Activated CD4-positive, alpha-beta T cell treated with anti-CD3 and anti-CD28 coated beads for 48 hours (primary cell): ENCODE data around the gene ACACA.

Experiments
- DNase-seq: peaks from one replicate; pipeline ENCODE4 v3.0.0-alpha.2; 2020

The ACACA gene

DNA sequence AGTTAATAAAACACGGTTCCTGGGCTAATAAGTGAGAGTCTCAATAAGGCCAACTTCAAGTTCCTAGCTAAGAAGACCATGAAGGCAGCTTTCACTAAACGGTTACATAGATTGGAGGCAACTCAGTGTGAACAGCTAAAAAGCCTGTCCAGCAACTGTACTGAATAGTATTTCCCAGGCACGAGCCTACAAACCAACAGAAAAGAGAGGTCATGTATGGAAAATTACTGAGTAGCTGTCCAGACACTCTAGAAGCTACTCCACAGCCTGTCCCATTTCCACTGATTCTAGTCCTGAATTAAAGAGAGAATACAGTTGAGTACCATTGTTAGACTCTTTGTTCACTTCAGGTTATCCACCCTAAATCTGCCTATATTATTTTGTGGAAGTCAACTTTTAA, 67.3 kb downstream of the ACACA start:
- DNase-seq = no peak

DNA sequence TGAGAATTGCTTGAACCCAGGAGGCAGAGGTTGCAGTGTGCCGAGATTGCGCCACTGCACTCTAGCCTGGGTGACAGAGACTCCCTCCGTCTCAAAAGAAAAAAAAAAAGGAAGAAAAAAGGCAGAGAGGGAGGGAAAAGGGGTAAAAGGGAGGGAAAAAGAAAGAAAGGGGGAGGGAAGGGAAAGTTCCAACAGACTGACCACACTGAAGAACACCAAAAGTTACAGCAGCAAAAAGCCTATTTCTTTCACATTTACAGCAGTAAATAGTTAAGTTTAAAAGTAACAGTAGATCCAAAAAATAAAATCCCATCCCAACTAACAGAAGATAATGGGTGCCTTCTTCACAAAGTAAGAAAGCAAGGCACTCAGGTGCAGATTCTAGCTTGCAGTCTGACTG, 67.8 kb downstream of the ACACA start:
- no peak for DNase-seq

DNA sequence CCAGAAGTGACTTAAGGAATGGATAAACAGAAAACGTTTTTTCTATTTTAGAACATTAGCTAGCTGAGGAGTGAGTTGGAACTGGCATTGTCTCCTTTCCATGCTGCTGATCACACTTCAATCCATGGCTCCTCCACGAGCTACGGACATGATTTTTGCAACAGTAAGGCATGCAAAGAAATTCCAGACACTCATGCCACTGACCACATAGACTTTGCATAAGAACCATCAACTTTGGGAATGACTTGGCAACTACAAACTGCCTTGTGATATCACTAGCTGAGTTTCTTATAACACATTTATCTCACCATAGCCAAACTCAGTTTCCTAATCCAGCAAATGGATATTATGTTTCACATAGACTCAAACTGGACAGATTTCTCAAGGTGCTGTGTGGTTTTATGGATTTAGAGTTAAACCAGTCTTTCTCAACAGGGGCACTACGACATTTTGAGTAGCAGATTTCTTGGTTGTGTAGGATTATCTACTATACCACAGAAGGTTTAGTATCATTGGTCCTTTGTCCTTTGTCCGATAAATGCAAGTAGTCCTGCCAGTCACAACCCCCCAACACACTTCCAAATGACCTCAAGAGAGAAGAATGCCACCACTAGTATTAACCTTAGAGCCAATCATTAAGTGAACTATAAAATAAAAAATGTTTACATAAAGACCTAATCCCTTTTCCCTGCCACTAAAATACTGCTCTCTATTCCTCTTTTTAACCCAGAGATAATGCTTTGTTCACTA, 79.1 kb downstream of the ACACA start:
- DNase-seq = no peak

GRCh38 chr17:37322826-37323561, 83.6 kb downstream of the ACACA start:
- no peak for DNase-seq

- no peak for DNase-seq
Measured at GRCh38 chr17:37322106-37322505, 84.5 kb downstream of the ACACA start.

DNA sequence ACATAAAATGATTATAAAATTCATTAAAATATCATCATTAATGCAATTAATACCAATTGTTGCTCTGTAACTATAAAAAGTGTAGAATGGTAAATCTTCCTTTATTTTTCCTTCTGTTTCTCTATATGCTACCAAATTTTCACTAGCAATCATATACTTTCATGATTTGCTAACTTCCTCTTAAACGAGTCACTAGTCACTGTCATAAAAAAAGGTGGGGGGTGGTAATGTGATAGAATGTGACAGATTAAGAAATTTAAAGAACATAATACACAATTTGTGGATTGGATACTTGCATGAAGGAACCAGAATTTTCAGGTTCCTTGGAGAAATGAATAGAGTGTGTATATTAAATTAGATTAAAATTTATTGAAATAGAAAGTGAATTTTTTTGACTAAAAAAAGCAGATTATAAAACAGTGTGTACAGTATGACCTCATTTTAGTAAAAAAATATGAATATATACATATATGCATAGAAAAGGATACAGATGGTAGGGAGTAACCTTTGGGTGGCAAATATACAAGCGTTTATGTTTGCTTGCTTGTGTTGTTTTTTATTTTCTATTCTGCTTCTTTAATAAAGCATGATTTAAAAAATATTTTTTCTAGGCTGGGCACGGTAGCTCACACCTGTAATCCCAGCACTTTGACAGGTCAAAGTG, 87.6 kb downstream of the ACACA start:
- no peak for DNase-seq

DNA sequence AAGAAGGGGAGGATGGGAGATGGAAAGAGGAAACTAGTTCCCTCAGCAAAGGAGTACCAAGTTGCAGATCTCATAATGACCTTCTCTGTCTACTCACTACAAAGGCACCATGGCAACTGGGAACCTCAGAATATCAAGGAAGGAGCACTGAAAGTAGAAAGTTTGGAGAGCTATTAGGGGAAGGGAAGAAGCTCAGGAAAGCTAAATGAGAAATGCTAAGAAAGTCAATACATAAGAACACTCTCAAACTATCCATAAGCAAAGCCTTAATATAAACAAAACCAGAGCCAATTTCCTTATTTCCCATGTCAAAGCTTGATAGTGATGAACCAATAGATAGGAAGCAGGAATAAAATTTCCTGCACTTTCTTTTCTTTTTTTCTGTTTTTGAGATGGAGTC, 88.8 kb downstream of the ACACA start:
- DNase-seq = no peak

GRCh38 chr17:37315601-37316000, 91.0 kb downstream of the ACACA start:
- DNase-seq = no peak

DNA sequence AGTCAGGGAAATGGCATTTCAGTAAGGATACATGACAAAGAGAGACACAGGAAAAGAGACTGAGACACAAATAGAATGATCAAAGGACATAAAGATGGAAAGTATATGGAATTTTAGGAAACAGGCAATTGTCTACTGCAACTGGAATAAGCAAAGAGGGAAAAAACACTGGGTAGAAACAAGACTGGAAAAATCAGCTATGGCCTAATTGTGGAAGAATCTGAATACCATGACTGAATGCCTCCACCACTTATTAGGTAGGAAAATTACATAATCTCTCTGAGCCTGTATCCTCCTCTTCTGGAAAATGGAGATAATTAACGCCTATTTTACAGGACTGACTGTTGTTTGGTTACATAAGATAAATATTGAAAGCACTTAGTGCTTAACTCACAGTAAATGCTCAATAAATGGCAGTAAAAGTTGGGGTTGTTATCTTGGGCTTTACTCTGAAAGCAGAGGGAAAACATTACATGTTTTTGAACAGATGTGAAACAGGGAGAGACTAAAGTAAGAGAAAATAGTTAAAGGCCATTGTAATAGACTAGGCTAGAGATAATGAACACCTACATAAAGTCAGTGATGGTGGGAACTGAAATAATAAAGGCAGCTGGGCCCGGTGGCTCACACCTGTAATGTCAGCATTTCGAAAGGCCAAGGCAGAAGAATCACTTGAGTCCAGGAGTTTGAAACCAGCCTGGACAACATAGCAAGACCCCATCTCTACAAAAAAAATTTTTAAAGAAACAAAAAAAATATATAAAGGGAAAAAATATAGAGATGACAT, 94.3 kb downstream of the ACACA start:
- no peak for DNase-seq

GRCh38 chr17:37310940-37311339, 95.7 kb downstream of the ACACA start:
- no peak for DNase-seq

DNA sequence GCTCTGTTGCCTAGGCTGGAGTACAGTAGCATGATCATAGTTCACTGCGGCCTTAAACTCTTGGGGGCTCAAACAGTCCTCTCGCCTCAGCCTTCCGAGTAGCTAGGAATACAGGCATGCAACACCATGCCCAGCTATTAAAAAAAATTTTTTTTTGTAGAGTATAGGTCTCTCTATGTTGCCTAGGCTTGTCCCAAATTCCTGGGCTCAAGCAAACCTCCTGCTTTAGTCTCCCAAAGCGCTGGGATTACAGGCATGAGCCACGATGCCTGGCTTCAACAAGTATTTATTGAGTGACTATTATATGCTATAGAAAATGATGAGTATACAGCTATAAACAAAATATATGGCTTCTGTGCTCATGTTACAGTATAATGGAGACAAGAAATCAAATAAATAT, 97.6 kb downstream of the ACACA start:
- DNase-seq = no peak

- DNase-seq = no peak
Measured at GRCh38 chr17:37305406-37305905, 101.2 kb downstream of the ACACA start.

- no peak for DNase-seq
Measured at GRCh38 chr17:37301288-37301687, 105.3 kb downstream of the ACACA start.

- no peak for DNase-seq
Measured at GRCh38 chr17:37300683-37301082, 106.0 kb downstream of the ACACA start.

- DNase-seq = no peak
Measured at GRCh38 chr17:37299257-37299980, 107.2 kb downstream of the ACACA start.

- DNase-seq = no peak
Measured at GRCh38 chr17:37295888-37296287, 110.7 kb downstream of the ACACA start.

DNA sequence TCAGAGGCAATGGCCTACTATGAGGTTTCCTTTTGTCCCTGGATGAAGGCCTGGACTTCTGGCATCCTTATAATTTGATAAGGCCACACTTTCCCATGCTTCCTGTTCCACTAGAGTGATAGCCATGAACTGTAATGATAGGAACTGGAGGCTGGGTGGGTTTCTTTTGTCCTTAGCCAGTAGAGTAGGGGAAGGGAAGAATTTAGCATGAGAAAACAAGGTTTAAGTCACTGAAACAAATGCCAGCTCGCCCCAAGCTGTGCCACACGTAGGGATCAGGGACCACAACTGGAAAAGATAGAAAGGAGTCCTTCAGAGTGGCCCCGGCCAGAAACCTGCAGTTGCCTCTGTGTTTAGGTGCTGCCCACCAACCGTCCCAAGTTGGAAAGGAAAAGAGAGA, 111.7 kb downstream of the ACACA start:
- no peak for DNase-seq

- DNase-seq = no peak
Measured at GRCh38 chr17:37293770-37294169, 112.9 kb downstream of the ACACA start.

- no peak for DNase-seq
Measured at GRCh38 chr17:37292429-37293139, 114.1 kb downstream of the ACACA start.

- DNase-seq = no peak
Measured at GRCh38 chr17:37291351-37291750, 115.3 kb downstream of the ACACA start.

DNA sequence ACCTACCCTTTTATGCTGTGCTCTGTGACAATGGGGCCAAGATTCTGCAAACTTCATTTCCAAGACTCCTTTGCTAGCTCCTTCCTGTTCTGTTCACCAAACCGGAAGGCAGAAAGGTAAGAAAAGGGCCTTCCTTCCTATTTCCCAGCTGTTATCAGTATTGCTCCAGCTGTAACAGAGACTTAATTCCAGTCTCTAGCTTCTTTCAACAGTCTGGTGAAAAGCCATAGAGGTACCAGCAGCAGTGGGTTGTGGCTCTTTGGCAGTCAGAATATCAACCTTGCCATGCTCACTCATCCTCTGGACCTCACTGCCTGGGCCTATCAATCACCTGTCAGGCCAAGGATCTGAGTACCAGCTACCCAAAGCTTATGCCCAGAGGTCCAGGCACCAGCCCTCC, 120.2 kb downstream of the ACACA start:
- no peak for DNase-seq

- DNase-seq = no peak
Measured at GRCh38 chr17:37284191-37284590, 122.4 kb downstream of the ACACA start.
